ENCODE results near the gene ZNF76.

The ZNF76 gene

GRCh38 chr6:35234901-35235300, 24.6 kb upstream of the ZNF76 start:
- in situ Hi-C loops (cut with HindIII; ENCODE audit: low sequenced_read_pairs) = no loop called here

GRCh38 chr6:35236223-35236622, 23.3 kb upstream of the ZNF76 start:
- in situ Hi-C loops (cut with HindIII; ENCODE audit: low sequenced_read_pairs) = no loop called here

GRCh38 chr6:35237476-35237875, 22.1 kb upstream of the ZNF76 start:
- in situ Hi-C loops (cut with HindIII; ENCODE audit: low sequenced_read_pairs) = no loop called here

GRCh38 chr6:35238843-35239289, 20.7 kb upstream of the ZNF76 start:
- in situ Hi-C loops (cut with HindIII; ENCODE audit: low sequenced_read_pairs) = no loop called here

GRCh38 chr6:35239581-35239980, 20.0 kb upstream of the ZNF76 start:
- in situ Hi-C loops (cut with HindIII; ENCODE audit: low sequenced_read_pairs) = no loop called here

GRCh38 chr6:35240838-35241801, 18.4 kb upstream of the ZNF76 start:
- in situ Hi-C loops (cut with HindIII; ENCODE audit: low sequenced_read_pairs) = no loop called here

GRCh38 chr6:35242486-35242885, 17.0 kb upstream of the ZNF76 start:
- in situ Hi-C loops (cut with HindIII; ENCODE audit: low sequenced_read_pairs) = no loop called here

GRCh38 chr6:35242906-35243305, 16.6 kb upstream of the ZNF76 start:
- in situ Hi-C loops (cut with HindIII; ENCODE audit: low sequenced_read_pairs) = no loop called here

GRCh38 chr6:35243386-35243958, 16.1 kb upstream of the ZNF76 start:
- in situ Hi-C loops (cut with HindIII; ENCODE audit: low sequenced_read_pairs) = no loop called here

- in situ Hi-C loops (cut with HindIII; ENCODE audit: low sequenced_read_pairs) = no loop called here
Observed at GRCh38 chr6:35244551-35244950, 15.0 kb upstream of the ZNF76 start.

GRCh38 chr6:35247642-35248231, 11.8 kb upstream of the ZNF76 start:
- in situ Hi-C loops (cut with HindIII; ENCODE audit: low sequenced_read_pairs) = no loop called here

- in situ Hi-C loops (cut with HindIII; ENCODE audit: low sequenced_read_pairs) = no loop called here
Observed at GRCh38 chr6:35248300-35248699, 11.2 kb upstream of the ZNF76 start.

- in situ Hi-C loops (cut with HindIII; ENCODE audit: low sequenced_read_pairs) = no loop called here
Observed at GRCh38 chr6:35248965-35249364, 10.6 kb upstream of the ZNF76 start.

GRCh38 chr6:35251949-35252348, 7.6 kb upstream of the ZNF76 start:
- in situ Hi-C loops (cut with HindIII; ENCODE audit: low sequenced_read_pairs) = no loop called here

- in situ Hi-C loops (cut with HindIII; ENCODE audit: low sequenced_read_pairs) = no loop called here
Observed at GRCh38 chr6:35253249-35253648, 6.3 kb upstream of the ZNF76 start.

- in situ Hi-C loops (cut with HindIII; ENCODE audit: low sequenced_read_pairs) = no loop called here
Observed at GRCh38 chr6:35258336-35258735, 1.2 kb upstream of the ZNF76 start.

- in situ Hi-C loops (cut with HindIII; ENCODE audit: low sequenced_read_pairs) = no loop called here
Observed at GRCh38 chr6:35258858-35259193, 709 bp upstream of the ZNF76 start.

GRCh38 chr6:35259948-35260590, 534 bp downstream of the ZNF76 start:
- in situ Hi-C loops (cut with HindIII; ENCODE audit: low sequenced_read_pairs) = no loop called here

- in situ Hi-C loops (cut with HindIII; ENCODE audit: low sequenced_read_pairs) = no loop called here
Observed at GRCh38 chr6:35260591-35261570, 1.3 kb downstream of the ZNF76 start.

- in situ Hi-C loops (cut with HindIII; ENCODE audit: low sequenced_read_pairs) = no loop called here
Observed at GRCh38 chr6:35262596-35262995, 3.1 kb downstream of the ZNF76 start.
